HCT116 (cell line): ENCODE measurements around the gene TNC. TPM values are rescaled to one million over a fixed set of nuclear protein-coding genes. Genes with fewer than 3 reads are reported as not detected.

Source experiments
- ATAC-seq: fragments of 200-7000 bp; cut with Tn5 transposase; 2 replicates; pipeline ENCODE4 v1.9.1; 2020; ENCODE audit warnings: mild to moderate bottlenecking, moderate library complexity
- BruUV-seq: library from RNA; stranded (reverse); fragments of 400-500 nt; replicated peaks from 2 replicates; lab custom pipeline; 2021; lab: Mats Ljungman, UMichigan
- CTCF ChIA-PET: fragments of 300-600 bp; sonication (Branson Sonifier 250); formaldehyde crosslinking; loops from one replicate; lab custom pipeline; 2021; ENCODE audit warnings: antibody characterized with exemption; lab: Charles Lee
- POLR2A ChIA-PET: fragments of 300-600, 350-600 bp; sonication (Branson Sonifier 250); formaldehyde crosslinking; loops from one replicate; lab custom pipeline; 2021; ENCODE audit warnings: antibody characterized with exemption; lab: Charles Lee
- RAD21 ChIA-PET, 2 experiments: fragments of 300-600 bp; sonication (Branson Sonifier 250); formaldehyde crosslinking; loops; one replicate each; lab custom pipeline; 2023; ENCODE audit warnings: low total read pairs in 2 of 2; ENCODE audit not compliant: uncharacterized antibody in 2 of 2, unreplicated experiment in 2 of 2, low non-redundant PET in 1 of 2; lab: Charles Lee
- DNase-seq: peaks from one replicate; pipeline ENCODE4 v3.0.0-alpha.2; 2010; ENCODE audit warnings: low read depth, low spot score
- H2AFZ ChIP-seq: fragments of 200-600 bp; shearing (Covaris generic), sonication (generic); 2 replicates; pipeline ENCODE4 v1.6.1; 2017; ENCODE audit warnings: low read depth, mixed run types, mixed read lengths, antibody characterized with exemption, low read length; ENCODE audit not compliant: poor library complexity, severe bottlenecking
- H3K27ac ChIP-seq: 2 replicates; pipeline ENCODE4 v1.5.1; 2012; ENCODE audit warnings: low read depth, low read length
- H3K27me3 ChIP-seq: fragments of 200-600 bp; sonication (generic); 2 replicates; pipeline ENCODE4 v1.6.1; 2016; ENCODE audit warnings: mixed run types, low read length, mixed read lengths; ENCODE audit not compliant: insufficient read depth
- H3K36me3 ChIP-seq, 2 experiments: fragments of 200-500 bp in 1 of 2; fragments of 200-600 bp in 1 of 2; sonication (Bioruptor generic) in 1 of 2; sonication (generic) in 1 of 2; 2 replicates each; pipeline versions ENCODE4 v1.5.1 to v1.6.1; 2014 to 2016; ENCODE audit warnings: low read length in 2 of 2, inconsistent platforms in 1 of 2, mixed read lengths in 1 of 2, mixed run types in 1 of 2; ENCODE audit not compliant: insufficient read depth in 2 of 2, control insufficient read depth in 1 of 2
- H3K4me1 ChIP-seq, 2 experiments: fragments of 200-600 bp in 1 of 2; sonication (generic) in 1 of 2; 2 replicates each; pipeline versions ENCODE4 v1.5.1 to v1.6.1; 2012 to 2017; ENCODE audit warnings: low read length in 2 of 2, inconsistent platforms in 1 of 2, mild to moderate bottlenecking in 1 of 2, mixed read lengths in 1 of 2, mixed run types in 1 of 2, moderate library complexity in 1 of 2; ENCODE audit not compliant: insufficient read depth in 2 of 2, control insufficient read depth in 1 of 2
- H3K4me2 ChIP-seq: fragments of 200-600 bp; sonication (generic); 2 replicates; pipeline ENCODE4 v1.6.1; 2017; ENCODE audit warnings: mixed run types, low read length, mixed read lengths
- H3K4me3 ChIP-seq, 2 experiments: fragments of 200-600 bp in 1 of 2; sonication (generic) in 1 of 2; replicated peaks in 1 of 2; 2 replicates each; pipeline ENCODE4 v1.5.1; 2011 to 2016; ENCODE audit warnings: low read length in 2 of 2, control low read depth in 1 of 2, low read depth in 1 of 2, mild to moderate bottlenecking in 1 of 2, mixed read lengths in 1 of 2, mixed run types in 1 of 2
- H3K79me2 ChIP-seq: fragments of 200-600 bp; sonication (generic); 2 replicates; pipeline ENCODE4 v1.6.1; 2017; ENCODE audit warnings: mild to moderate bottlenecking, mixed run types, low read length, moderate library complexity, mixed read lengths; ENCODE audit not compliant: insufficient read depth
- H3K9ac ChIP-seq: fragments of 200-600 bp; sonication (generic); 2 replicates; pipeline ENCODE4 v1.6.1; 2016; ENCODE audit warnings: low read length, mixed read lengths
- H3K9me2 ChIP-seq: fragments of 200-600 bp; sonication (generic), shearing (Covaris generic); 2 replicates; pipeline ENCODE4 v1.6.1; 2017; ENCODE audit warnings: mixed run types, mild to moderate bottlenecking, moderate library complexity; ENCODE audit not compliant: insufficient read depth
- H3K9me3 ChIP-seq, 2 experiments: fragments of 200-500 bp in 1 of 2; fragments of 200-600 bp in 1 of 2; sonication (Bioruptor generic) in 1 of 2; sonication (generic) in 1 of 2; 2 replicates each; pipeline ENCODE4 v1.6.1; 2014 to 2017; ENCODE audit warnings: low read length in 2 of 2, mixed read lengths in 2 of 2, inconsistent platforms in 1 of 2, low read depth in 1 of 2, mild to moderate bottlenecking in 1 of 2, mixed run types in 1 of 2, moderate library complexity in 1 of 2; ENCODE audit not compliant: control insufficient read depth in 1 of 2, insufficient read depth in 1 of 2
- H4K20me1 ChIP-seq: fragments of 200-600 bp; sonication (generic), shearing (Covaris generic); 2 replicates; pipeline ENCODE4 v1.6.1; 2017; ENCODE audit warnings: mixed run types, mild to moderate bottlenecking, moderate library complexity; ENCODE audit not compliant: insufficient read depth
- CBX3 ChIP-seq: IDR thresholded peaks from 2 replicates; pipeline ENCODE4 v1.6.1; 2012; ENCODE audit warnings: low read depth
- CEBPB ChIP-seq: IDR thresholded peaks from 2 replicates; pipeline ENCODE4 v1.6.1; 2012; ENCODE audit warnings: low read depth
- ELF1 ChIP-seq: IDR thresholded peaks from 2 replicates; pipeline ENCODE4 v1.6.1; 2012; ENCODE audit warnings: low read depth, borderline replicate concordance
- EZH2phosphoT487 ChIP-seq: fragments of 200-600 bp; IDR thresholded peaks from 2 replicates; pipeline ENCODE4 v1.6.1; 2018; ENCODE audit warnings: antibody characterized with exemption, borderline replicate concordance
- FOSL1 ChIP-seq: IDR thresholded peaks from 2 replicates; pipeline ENCODE4 v1.6.1; 2012; ENCODE audit warnings: low read depth
- JUND ChIP-seq: IDR thresholded peaks from 2 replicates; pipeline ENCODE4 v1.6.1; 2012
- POLR2A ChIP-seq: IDR thresholded peaks from 2 replicates; pipeline ENCODE4 v1.7.0; 2011; ENCODE audit warnings: borderline replicate concordance; ENCODE audit not compliant: insufficient read depth, insufficient read length; ENCODE audit errors: extremely low read depth
- RAD21 ChIP-seq: IDR thresholded peaks from 2 replicates; pipeline ENCODE4 v1.6.1; 2012; ENCODE audit warnings: low read depth, mild to moderate bottlenecking
- SIN3A ChIP-seq: IDR thresholded peaks from 2 replicates; pipeline ENCODE4 v1.6.1; 2012; ENCODE audit warnings: low read depth
- SRF ChIP-seq: IDR thresholded peaks from 2 replicates; pipeline ENCODE4 v1.6.1; 2012; ENCODE audit warnings: low read depth
- TCF7L2 ChIP-seq: IDR thresholded peaks from 2 replicates; pipeline ENCODE4 v1.7.0; 2011; ENCODE audit warnings: borderline replicate concordance, inconsistent platforms; ENCODE audit not compliant: insufficient read depth, insufficient read length; ENCODE audit errors: extremely low read depth
- YY1 ChIP-seq: IDR thresholded peaks from 2 replicates; pipeline ENCODE4 v1.6.1; 2011; ENCODE audit warnings: low read length, low read depth, moderate library complexity, mild to moderate bottlenecking; ENCODE audit not compliant: insufficient replicate concordance; ENCODE audit errors: extremely low read depth
- ZFX ChIP-seq: fragments of 450-650 bp; IDR thresholded peaks from 2 replicates; pipeline ENCODE4 v1.6.1; 2017
- ZNF274 ChIP-seq: fragments of 200-500 bp; sonication (Bioruptor generic); IDR thresholded peaks from 2 replicates; pipeline ENCODE4 v1.6.1; 2014; ENCODE audit warnings: mild to moderate bottlenecking, low read depth, low read length, inconsistent platforms
- intact Hi-C: fragments of 100-400 bp; cut with micrococcal nuclease; formaldehyde crosslinking; loops from 2 replicates; pipeline ENCODE4 v1.10.0; 2022
- total RNA-seq: library from RNA; stranded (reverse); gene quantifications from one replicate; pipeline ENCODE4 v1.2.1, GENCODE V29; 2021; ENCODE audit not compliant: unreplicated experiment
- TF ChIP-seq, protein P1 (sequence below): IDR thresholded peaks from 2 replicates; pipeline ENCODE4 v1.6.1; 2012
- TF ChIP-seq, protein P2 (sequence below): IDR thresholded peaks from 2 replicates; pipeline ENCODE4 v1.6.1; 2012
- TF ChIP-seq, protein P3 (sequence below): IDR thresholded peaks from 2 replicates; pipeline ENCODE4 v1.6.1; 2012; ENCODE audit warnings: low read depth
- TF ChIP-seq, protein P4 (sequence below): IDR thresholded peaks from 2 replicates; pipeline ENCODE4 v1.6.1; 2011; ENCODE audit warnings: mild to moderate bottlenecking, low read length, moderate library complexity; ENCODE audit not compliant: insufficient replicate concordance; ENCODE audit errors: extremely low read depth

The TNC gene
- total RNA-seq, 1 experiment from 2014 or later, result 0.49 TPM

DNA sequence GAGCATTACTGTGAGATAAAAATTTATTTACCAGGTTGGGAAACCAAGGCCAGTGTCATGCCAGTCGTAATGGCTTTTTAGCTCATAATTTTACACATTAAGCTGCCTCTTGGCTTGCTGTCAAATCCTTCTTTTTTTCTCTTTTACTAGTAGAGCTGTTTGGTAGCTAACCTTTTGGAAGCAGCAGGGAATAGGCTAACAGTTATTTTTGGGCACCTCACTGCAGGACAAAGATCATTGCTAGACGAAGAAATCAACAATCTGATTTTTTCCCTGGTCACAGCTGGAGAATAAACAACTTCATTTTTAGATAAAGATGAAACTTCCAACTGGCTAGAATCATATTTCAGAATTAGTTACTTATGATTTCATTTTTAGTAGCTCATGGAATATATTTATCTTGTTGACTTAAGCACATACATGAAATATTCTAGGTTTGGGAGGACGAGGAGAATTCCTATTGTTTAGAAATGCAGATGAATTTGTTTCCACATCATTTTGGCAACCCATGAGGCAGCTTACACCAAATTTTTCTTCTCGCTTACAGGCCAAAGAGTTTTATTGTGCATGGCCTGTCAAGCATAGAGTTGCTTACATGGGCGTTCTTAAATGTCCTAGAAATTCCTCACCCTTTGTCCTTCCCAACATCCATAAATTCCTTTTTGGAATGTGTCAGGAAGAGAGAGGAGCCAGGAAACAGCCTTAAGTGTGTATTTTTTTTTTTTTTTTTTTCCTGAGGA is 19.6 kb downstream of the TNC start:
- H3K79me2 ChIP-seq, result no peaks in the 10 kb centered on the region
- ChIA-PET POLR2A (no interaction called here), RAD21 (no interaction called here), CTCF (no interaction called here)
- H3K4me1 ChIP-seq, result no peaks in the 10 kb centered on the region
- TF ChIP-seq CBX3 (no peak), RAD21 (no peak), POLR2A (no peak), YY1 (no peak), JUND (no peak), ELF1 (no peak), SIN3A (no peak), TCF7L2 (no peak), EZH2phosphoT487 (no peak), ZNF274 (no peak), ZFX (no peak), CEBPB (no peak), FOSL1 (no peak), SRF (no peak)
- TF ChIP-seq, protein P1, sequence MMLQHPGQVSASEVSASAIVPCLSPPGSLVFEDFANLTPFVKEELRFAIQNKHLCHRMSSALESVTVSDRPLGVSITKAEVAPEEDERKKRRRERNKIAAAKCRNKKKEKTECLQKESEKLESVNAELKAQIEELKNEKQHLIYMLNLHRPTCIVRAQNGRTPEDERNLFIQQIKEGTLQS, result no peak
- TF ChIP-seq, protein P2, sequence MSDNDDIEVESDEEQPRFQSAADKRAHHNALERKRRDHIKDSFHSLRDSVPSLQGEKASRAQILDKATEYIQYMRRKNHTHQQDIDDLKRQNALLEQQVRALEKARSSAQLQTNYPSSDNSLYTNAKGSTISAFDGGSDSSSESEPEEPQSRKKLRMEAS, result no peak
- TF ChIP-seq, protein P3, sequence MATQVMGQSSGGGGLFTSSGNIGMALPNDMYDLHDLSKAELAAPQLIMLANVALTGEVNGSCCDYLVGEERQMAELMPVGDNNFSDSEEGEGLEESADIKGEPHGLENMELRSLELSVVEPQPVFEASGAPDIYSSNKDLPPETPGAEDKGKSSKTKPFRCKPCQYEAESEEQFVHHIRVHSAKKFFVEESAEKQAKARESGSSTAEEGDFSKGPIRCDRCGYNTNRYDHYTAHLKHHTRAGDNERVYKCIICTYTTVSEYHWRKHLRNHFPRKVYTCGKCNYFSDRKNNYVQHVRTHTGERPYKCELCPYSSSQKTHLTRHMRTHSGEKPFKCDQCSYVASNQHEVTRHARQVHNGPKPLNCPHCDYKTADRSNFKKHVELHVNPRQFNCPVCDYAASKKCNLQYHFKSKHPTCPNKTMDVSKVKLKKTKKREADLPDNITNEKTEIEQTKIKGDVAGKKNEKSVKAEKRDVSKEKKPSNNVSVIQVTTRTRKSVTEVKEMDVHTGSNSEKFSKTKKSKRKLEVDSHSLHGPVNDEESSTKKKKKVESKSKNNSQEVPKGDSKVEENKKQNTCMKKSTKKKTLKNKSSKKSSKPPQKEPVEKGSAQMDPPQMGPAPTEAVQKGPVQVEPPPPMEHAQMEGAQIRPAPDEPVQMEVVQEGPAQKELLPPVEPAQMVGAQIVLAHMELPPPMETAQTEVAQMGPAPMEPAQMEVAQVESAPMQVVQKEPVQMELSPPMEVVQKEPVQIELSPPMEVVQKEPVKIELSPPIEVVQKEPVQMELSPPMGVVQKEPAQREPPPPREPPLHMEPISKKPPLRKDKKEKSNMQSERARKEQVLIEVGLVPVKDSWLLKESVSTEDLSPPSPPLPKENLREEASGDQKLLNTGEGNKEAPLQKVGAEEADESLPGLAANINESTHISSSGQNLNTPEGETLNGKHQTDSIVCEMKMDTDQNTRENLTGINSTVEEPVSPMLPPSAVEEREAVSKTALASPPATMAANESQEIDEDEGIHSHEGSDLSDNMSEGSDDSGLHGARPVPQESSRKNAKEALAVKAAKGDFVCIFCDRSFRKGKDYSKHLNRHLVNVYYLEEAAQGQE, result no peak
- TF ChIP-seq, protein P4, sequence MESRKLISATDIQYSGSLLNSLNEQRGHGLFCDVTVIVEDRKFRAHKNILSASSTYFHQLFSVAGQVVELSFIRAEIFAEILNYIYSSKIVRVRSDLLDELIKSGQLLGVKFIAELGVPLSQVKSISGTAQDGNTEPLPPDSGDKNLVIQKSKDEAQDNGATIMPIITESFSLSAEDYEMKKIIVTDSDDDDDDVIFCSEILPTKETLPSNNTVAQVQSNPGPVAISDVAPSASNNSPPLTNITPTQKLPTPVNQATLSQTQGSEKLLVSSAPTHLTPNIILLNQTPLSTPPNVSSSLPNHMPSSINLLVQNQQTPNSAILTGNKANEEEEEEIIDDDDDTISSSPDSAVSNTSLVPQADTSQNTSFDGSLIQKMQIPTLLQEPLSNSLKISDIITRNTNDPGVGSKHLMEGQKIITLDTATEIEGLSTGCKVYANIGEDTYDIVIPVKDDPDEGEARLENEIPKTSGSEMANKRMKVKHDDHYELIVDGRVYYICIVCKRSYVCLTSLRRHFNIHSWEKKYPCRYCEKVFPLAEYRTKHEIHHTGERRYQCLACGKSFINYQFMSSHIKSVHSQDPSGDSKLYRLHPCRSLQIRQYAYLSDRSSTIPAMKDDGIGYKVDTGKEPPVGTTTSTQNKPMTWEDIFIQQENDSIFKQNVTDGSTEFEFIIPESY, result no peak
- H3K4me2 ChIP-seq, result no peak overlapping the region
- ATAC-seq (no peak), DNase-seq (no peak)
- BruUV-seq, result no TSS peak
- no peaks in the 10 kb centered on the region for H3K36me3 ChIP-seq
- H4K20me1 ChIP-seq, result no peaks in the 10 kb centered on the region
- H3K9me3 ChIP-seq, result no peaks in the 10 kb centered on the region
- no peak overlapping the region for H3K4me3 ChIP-seq
- H3K9me2 ChIP-seq, result no peaks in the 10 kb centered on the region
- intact Hi-C loops, result no loop called here
- peaks cover 6% of the 10 kb centered on the region; the same call in 1 of the 2 replicates for H3K27me3 ChIP-seq
- no peak overlapping the region for H3K9ac ChIP-seq
- no peak overlapping the region for H3K27ac ChIP-seq
- no peak overlapping the region for H2AFZ ChIP-seq
